Spleen (tissue), 11 donors: Measurements from ENCODE around the gene CD81. TPM values are rescaled to one million over a fixed set of nuclear protein-coding genes. Genes with fewer than 3 reads are reported as not detected.
A peak's percentile ranks its signal among the peaks of the same experiment; 100 is the strongest.

ENCODE experiments used
- DNase-seq: peaks from one replicate; pipeline ENCODE4 v3.0.0-alpha.2; 2020
- H3K27ac ChIP-seq, 8 donors: fragments of 200-600 bp; sonication (generic) in 7 of 8; 1 replicate in 4 of 8; 2 replicates in 4 of 8; pipeline versions ENCODE4 v1.5.0 to v1.8.0; 2016 to 2021; ENCODE audit warnings: inconsistent platforms in 4 of 8, mild to moderate bottlenecking in 4 of 8, moderate library complexity in 1 of 8
- H3K27me3 ChIP-seq, 7 donors: fragments of 200-600 bp; sonication (generic) in 6 of 7; replicated peaks in 1 of 7; 1 replicate in 4 of 7; 2 replicates in 3 of 7; pipeline versions ENCODE4 v1.5.0 to v1.8.0; 2016 to 2021; ENCODE audit warnings: inconsistent platforms in 3 of 7, mild to moderate bottlenecking in 1 of 7
- H3K36me3 ChIP-seq, 6 donors: fragments of 200-600 bp; sonication (generic) in 5 of 6; 1 replicate in 4 of 6; 2 replicates in 2 of 6; pipeline versions ENCODE4 v1.5.0 to v1.8.0; 2016 to 2021; ENCODE audit warnings: inconsistent platforms in 2 of 6
- H3K4me1 ChIP-seq, 6 donors: fragments of 200-600 bp; sonication (generic) in 5 of 6; 1 replicate in 3 of 6; 2 replicates in 3 of 6; pipeline versions ENCODE4 v1.5.0 to v1.8.0; 2016 to 2021; ENCODE audit warnings: inconsistent platforms in 3 of 6
- H3K4me3 ChIP-seq, 8 donors: fragments of 200-600 bp; sonication (generic) in 7 of 8; 1 replicate in 4 of 8; 2 replicates in 4 of 8; pipeline versions ENCODE4 v1.5.0 to v1.8.0; 2016 to 2021; ENCODE audit warnings: inconsistent platforms in 4 of 8, mild to moderate bottlenecking in 4 of 8, moderate library complexity in 2 of 8
- H3K9me3 ChIP-seq, 8 donors: fragments of 200-600 bp; sonication (generic) in 7 of 8; 1 replicate in 4 of 8; 2 replicates in 4 of 8; pipeline versions ENCODE4 v1.5.0 to v1.8.0; 2016 to 2021; ENCODE audit warnings: inconsistent platforms in 4 of 8
- CTCF ChIP-seq, 11 experiments: fragments of 200-600 bp in 7 of 11; fragments of 450-650 bp in 4 of 11; sonication (generic) in 4 of 11; IDR thresholded peaks in 8 of 11; conservative IDR thresholded peaks in 3 of 11; 1 replicate in 7 of 11; 2 replicates in 4 of 11; pipeline versions ENCODE4 v1.4.0 to v1.8.0; 2016 to 2021; ENCODE audit warnings: antibody characterized with exemption in 11 of 11, inconsistent platforms in 4 of 11, mild to moderate bottlenecking in 1 of 11
- POLR2A ChIP-seq, 3 donors: fragments of 450-650 bp; IDR thresholded peaks; one replicate each; pipeline ENCODE4 v1.5.1; 2017; ENCODE audit warnings: antibody characterized with exemption in 3 of 3, mild to moderate bottlenecking in 1 of 3
- POLR2AphosphoS5 ChIP-seq, 3 donors: sonication (generic); formaldehyde crosslinking; IDR thresholded peaks; one replicate each; pipeline ENCODE4 v1.5.1; 2017; ENCODE audit warnings: antibody characterized with exemption in 3 of 3
- WGBS, 5 donors: extraction: QIAGEN DNeasy Blood & Tissue Kit in 3 of 5; methylation state at CpG; one replicate each; pipeline versions ENCODE4 v1.1.5 to v1.1.7; 2013 to 2018; 5-methylcytosine and 5-hydroxymethylcytosine counted together
- intact Hi-C: fragments of 100-400 bp; cut with DNase I; formaldehyde crosslinking; loops from one replicate; pipeline ENCODE4 v1.15.0; 2023; ENCODE audit warnings: low total_unique reads
- polyA plus RNA-seq, 3 donors: library from polyadenylated mRNA; stranded (reverse); fragments of 200-250 nt; gene quantifications; one replicate each; pipeline ENCODE4 v1.2.1, GENCODE V29; 2013
- total RNA-seq, 7 donors: library from RNA; depleted of rRNA in 3 of 7; stranded (reverse); fragments of >200 nt in 3 of 7; fragmentation: NEBNext Ultra II Directional in 4 of 7; extraction: Animal tissue kit (Norgen Biotek cat#: 25700) in 4 of 7; gene quantifications; one replicate each; pipeline versions ENCODE4 v1.1.0 to v1.2.1, GENCODE V29; 2016 to 2021
- donor health status: healthy with polysubstance abuse.
- donor health status: DM: no; HTN: no; CAD: no; lungs with moderate emphysema.
- donor health status: DM: no; HTN: no; CAD: no.
- donor health status: Bipolar disorder and iron deficiency.
- donor health status: healthy.
- donor health status: DM: no; HTN: no; CAD: no.
- donor health status: DM: yes; HTN: yes; CAD: no.

Gene CD81
- total and polyA plus RNA-seq, 10 donors: 191 to 594 (median 433) TPM

DNA sequence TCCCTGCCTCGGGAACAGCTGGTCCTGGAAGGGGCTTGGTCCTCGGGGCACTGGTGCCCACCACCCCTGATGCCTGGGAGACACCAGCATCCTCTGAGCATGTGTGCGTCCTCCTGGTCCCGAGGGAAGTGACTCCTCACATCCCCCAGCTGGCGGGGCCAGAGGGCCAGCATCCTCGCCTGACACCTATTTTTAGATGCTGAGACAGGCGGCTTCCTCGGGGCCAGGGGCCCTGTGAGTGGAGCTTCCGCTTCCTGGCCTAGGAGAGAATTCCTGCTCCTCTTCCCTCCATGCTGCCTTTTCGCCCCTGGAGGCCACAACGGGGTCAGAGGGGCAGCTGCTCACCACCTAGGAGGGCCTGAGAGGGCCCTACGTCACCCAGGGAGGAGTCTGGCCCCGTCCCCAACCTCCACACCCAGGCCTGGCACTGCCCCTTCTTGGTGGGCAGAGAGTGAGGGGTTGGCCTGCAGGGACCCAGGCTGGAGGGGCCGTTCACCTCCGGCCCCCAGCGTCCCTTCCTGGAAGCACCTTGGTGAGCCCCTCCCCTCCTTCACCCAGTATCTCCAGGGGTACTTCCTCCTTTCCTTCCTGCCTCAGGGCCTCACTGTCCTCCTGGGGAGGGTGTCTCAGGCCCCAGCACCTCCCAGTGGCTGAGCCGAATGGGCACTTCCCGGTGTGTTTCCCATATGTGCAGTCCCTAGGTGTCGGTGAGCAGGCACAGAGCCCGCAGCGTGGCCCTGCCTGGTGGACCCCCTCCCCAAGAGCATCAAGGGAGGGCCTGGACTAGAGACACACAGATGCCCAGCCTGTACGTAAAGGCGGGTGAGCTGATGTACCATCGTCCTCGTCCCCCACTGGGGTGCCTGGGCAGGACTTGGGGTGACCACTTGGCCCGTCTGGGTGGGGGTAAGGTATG, 6.1 kb downstream of the CD81 start:
- TF ChIP-seq CTCF (IDR thresholded peaks at IDR 0.05 in 8 of 11, conservative IDR thresholded peaks at IDR 0.05 in 3 of 11) (no peak), POLR2AphosphoS5 (IDR thresholded peaks at IDR 0.05) (peak; percentile 75 to 79 (median 78))
- peaks cover 77 to 100% (median 97%) of the 10 kb centered on the region in 6 donors for H3K4me1 ChIP-seq
- intact Hi-C loops: no loop called here

GRCh38 chr11:2383852-2384804, 7.0 kb downstream of the CD81 start:
- intact Hi-C loops: no loop called here
- TF ChIP-seq POLR2A (IDR thresholded peaks at IDR 0.05) (no peak), POLR2AphosphoS5 (IDR thresholded peaks at IDR 0.05) (peak in 1 of 3 donors; percentile 52)
- DNase-seq: peak; percentile 89
- H3K9me3 ChIP-seq: no peaks in the 10 kb centered on the region
- H3K27ac ChIP-seq: peak overlapping the region; percentile 68 to 98 (median 92)
- H3K36me3 ChIP-seq: peaks cover 0 to 27% (median 0%) of the 10 kb centered on the region in 6 donors
- H3K4me3 ChIP-seq: peak overlapping the region in 6 of 8 donors; percentile 10 to 66 (median 28)
- 44 to 58% (median 53%) methylated on average over 26 to 33 of the region's 33 CpGs for WGBS, 5 donors
- H3K4me1 ChIP-seq: peaks cover 86 to 100% (median 97%) of the 10 kb centered on the region in 6 donors
- no peaks in the 10 kb centered on the region for H3K27me3 ChIP-seq

More for the DNA sequence above, 6.1 kb downstream of the CD81 start:
- Histone ChIP-seq H3K27me3 (peaks cover 0 to under 1% (median 0%) of the 10 kb centered on the region in 7 donors), H3K36me3 (peaks cover 0 to 20% (median 0%) of the 10 kb centered on the region in 6 donors), H3K27ac (peak overlapping the region; percentile 68 to 98 (median 92)), H3K4me3 (peak overlapping the region in 4 of 8 donors; percentile 1 to 66 (median 8)), H3K9me3 (no peaks in the 10 kb centered on the region)
- DNase-seq: peak; percentile 86
- 28 to 44% (median 40%) methylated on average over 12 to 26 of the region's 26 CpGs for WGBS, 5 donors

DNA sequence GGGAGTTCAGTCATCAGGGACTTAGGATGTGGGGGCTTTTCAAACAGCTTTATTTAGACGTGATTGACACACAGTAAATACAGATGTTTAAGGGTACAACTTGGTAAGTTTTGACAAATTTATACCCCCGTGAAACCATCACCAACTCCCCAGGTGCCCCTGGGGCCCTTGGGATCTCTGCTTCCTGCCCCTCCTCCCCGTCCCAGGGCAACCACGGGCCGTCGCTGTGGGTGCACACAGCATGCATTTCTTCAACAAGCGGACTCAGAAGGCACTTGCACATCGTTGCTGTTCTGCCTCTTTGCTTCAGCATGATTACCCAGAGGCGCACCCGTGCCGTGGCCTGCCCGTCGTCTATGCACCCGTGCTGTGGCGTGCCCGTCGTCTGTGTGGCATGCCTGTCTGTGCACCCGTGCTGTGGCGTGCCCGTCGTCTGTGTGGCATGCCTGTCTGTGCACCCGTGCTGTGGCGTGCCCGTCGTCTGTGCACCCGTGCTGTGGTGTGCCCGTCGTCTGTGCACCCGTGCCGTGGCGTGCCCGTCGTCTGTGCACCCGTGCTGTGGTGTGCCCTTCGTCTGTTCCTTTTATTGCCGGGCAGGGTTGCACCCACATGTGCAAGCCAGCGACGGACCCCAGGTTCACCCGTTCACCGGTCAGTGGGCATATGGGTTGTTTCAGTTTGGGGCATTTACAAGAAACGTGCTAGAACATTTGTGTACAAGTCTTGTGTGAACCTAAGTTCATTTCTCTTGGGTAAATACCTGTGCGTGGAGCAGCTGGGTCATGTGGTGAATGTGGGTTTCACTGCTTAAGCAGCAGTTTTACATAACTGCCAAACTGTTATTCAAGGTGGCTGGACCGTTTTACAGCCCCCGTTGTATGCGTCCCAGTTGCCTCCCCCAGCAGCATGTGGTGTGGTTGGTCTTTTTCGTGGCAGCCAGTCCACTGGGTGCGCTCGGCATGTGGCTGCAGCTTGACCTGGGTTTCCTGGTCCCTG, 8.3 kb downstream of the CD81 start:
- 43 to 59% (median 48%) methylated on average over 34 to 48 of the region's 48 CpGs for WGBS, 5 donors
- no peaks in the 10 kb centered on the region for H3K27me3 ChIP-seq
- intact Hi-C loops: no loop called here
- peaks cover 91 to 100% (median 99%) of the 10 kb centered on the region in 6 donors for H3K4me1 ChIP-seq
- peak overlapping the region in 6 of 8 donors; percentile 19 to 66 (median 28) for H3K4me3 ChIP-seq
- H3K9me3 ChIP-seq: no peaks in the 10 kb centered on the region
- peak overlapping the region; percentile 13 to 98 (median 88) for H3K27ac ChIP-seq
- H3K36me3 ChIP-seq: peaks cover 0 to 35% (median 0%) of the 10 kb centered on the region in 6 donors
- TF ChIP-seq CTCF (IDR thresholded peaks at IDR 0.05 in 8 of 11, conservative IDR thresholded peaks at IDR 0.05 in 3 of 11): no peak
- peak; percentile 73 to 82 (median 74) for TF ChIP-seq POLR2AphosphoS5 (IDR thresholded peaks at IDR 0.05)
- TF ChIP-seq POLR2A (IDR thresholded peaks at IDR 0.05): no peak
- peak; percentile 90 for DNase-seq
